ENCODE data around the gene CTIF. TPM values are rescaled to one million over a fixed set of nuclear protein-coding genes. Genes with fewer than 3 reads are reported as not detected.
A peak's percentile ranks its signal among the peaks of the same experiment; 100 is the strongest.

CTIF gene
- total and polyA plus RNA-seq, 2 donors (not counting 1 experiment from before 2014, with no cell fraction given) = 27.2 to 28.1 TPM

- no peaks in the 10 kb centered on the region for H3K27me3 ChIP-seq (ENCODE audit: control insufficient read depth, insufficient read depth, low read length)
- H3K9ac ChIP-seq (ENCODE audit: insufficient read depth, low read length) = no peak overlapping the region
- H3K9me3 ChIP-seq (ENCODE audit: control insufficient read depth, insufficient read depth, low read depth, low read length) = no peaks in the 10 kb centered on the region
- no peak overlapping the region for H2AFZ ChIP-seq (ENCODE audit: low read length)
- H3K27ac ChIP-seq (ENCODE audit: insufficient read depth, low read length) = no peak overlapping the region
- TF ChIP-seq EZH2 (IDR thresholded peaks at IDR 0.05; ENCODE audit: low read length, missing control alignments) = no peak
- TF ChIP-seq CTCF (conservative IDR thresholded peaks at IDR 0.05 in 1 of 2, IDR thresholded peaks at IDR 0.05 in 1 of 2; ENCODE audit: low read depth in 1 of 2, low read length in 2 of 2) = no peak
- peaks cover 4% of the 10 kb centered on the region for H3K36me3 ChIP-seq (ENCODE audit: control insufficient read depth, insufficient read depth, low read length)
- no peak overlapping the region for H3K4me2 ChIP-seq (ENCODE audit: extremely low read depth, insufficient read depth, low read length)
- peaks cover 16% of the 10 kb centered on the region for H3K4me1 ChIP-seq (ENCODE audit: control insufficient read depth, extremely low read depth, insufficient read depth, low read length)
- H3K79me2 ChIP-seq (ENCODE audit: control insufficient read depth, insufficient read depth, low read length) = no peaks in the 10 kb centered on the region
- no peak for DNase-seq (ENCODE audit: low read depth in 2 of 2)
- no peaks in the 10 kb centered on the region for H4K20me1 ChIP-seq (ENCODE audit: control insufficient read depth, extremely low read depth, insufficient read depth, low read length)
- no peak overlapping the region for H3K4me3 ChIP-seq (replicated peaks in 1 of 4; ENCODE audit: control extremely low read depth in 1 of 4, insufficient read depth in 1 of 4, low read depth in 3 of 4, low read length in 4 of 4)
Measured at GRCh38 chr18:48858676-48859075, 319.8 kb downstream of the CTIF start.

GRCh38 chr18:48859311-48860268 lies 320.8 kb downstream of the CTIF start:
- Histone ChIP-seq H4K20me1 (ENCODE audit: control insufficient read depth, extremely low read depth, insufficient read depth, low read length) (no peaks in the 10 kb centered on the region), H3K4me2 (ENCODE audit: extremely low read depth, insufficient read depth, low read length) (no peak overlapping the region), H2AFZ (ENCODE audit: low read length) (no peak overlapping the region), H3K27ac (ENCODE audit: insufficient read depth, low read length) (no peak overlapping the region), H3K9ac (ENCODE audit: insufficient read depth, low read length) (no peak overlapping the region), H3K27me3 (ENCODE audit: control insufficient read depth, insufficient read depth, low read length) (no peaks in the 10 kb centered on the region), H3K4me1 (ENCODE audit: control insufficient read depth, extremely low read depth, insufficient read depth, low read length) (peaks cover 16% of the 10 kb centered on the region), H3K9me3 (ENCODE audit: control insufficient read depth, insufficient read depth, low read depth, low read length) (no peaks in the 10 kb centered on the region), H3K4me3 (replicated peaks in 1 of 4; ENCODE audit: control extremely low read depth in 1 of 4, insufficient read depth in 1 of 4, low read depth in 3 of 4, low read length in 4 of 4) (no peak overlapping the region), H3K79me2 (ENCODE audit: control insufficient read depth, insufficient read depth, low read length) (no peaks in the 10 kb centered on the region), H3K36me3 (ENCODE audit: control insufficient read depth, insufficient read depth, low read length) (peaks cover 4% of the 10 kb centered on the region)
- DNase-seq (ENCODE audit: low read depth in 2 of 2) = no peak
- TF ChIP-seq CTCF (conservative IDR thresholded peaks at IDR 0.05 in 1 of 2, IDR thresholded peaks at IDR 0.05 in 1 of 2; ENCODE audit: low read depth in 1 of 2, low read length in 2 of 2) (peak in 1 of 2 donors; percentile 6), EZH2 (IDR thresholded peaks at IDR 0.05; ENCODE audit: low read length, missing control alignments) (no peak)

GRCh38 chr18:48860269-48861180 lies 321.7 kb downstream of the CTIF start:
- Histone ChIP-seq H3K79me2 (ENCODE audit: control insufficient read depth, insufficient read depth, low read length) (no peaks in the 10 kb centered on the region), H4K20me1 (ENCODE audit: control insufficient read depth, extremely low read depth, insufficient read depth, low read length) (no peaks in the 10 kb centered on the region), H3K4me2 (ENCODE audit: extremely low read depth, insufficient read depth, low read length) (no peak overlapping the region), H3K27ac (ENCODE audit: insufficient read depth, low read length) (no peak overlapping the region), H3K4me3 (replicated peaks in 1 of 4; ENCODE audit: control extremely low read depth in 1 of 4, insufficient read depth in 1 of 4, low read depth in 3 of 4, low read length in 4 of 4) (no peak overlapping the region), H3K4me1 (ENCODE audit: control insufficient read depth, extremely low read depth, insufficient read depth, low read length) (peaks cover 16% of the 10 kb centered on the region), H3K27me3 (ENCODE audit: control insufficient read depth, insufficient read depth, low read length) (no peaks in the 10 kb centered on the region), H3K9me3 (ENCODE audit: control insufficient read depth, insufficient read depth, low read depth, low read length) (no peaks in the 10 kb centered on the region), H3K9ac (ENCODE audit: insufficient read depth, low read length) (no peak overlapping the region), H2AFZ (ENCODE audit: low read length) (no peak overlapping the region), H3K36me3 (ENCODE audit: control insufficient read depth, insufficient read depth, low read length) (peaks cover 4% of the 10 kb centered on the region)
- DNase-seq (ENCODE audit: low read depth in 2 of 2) = no peak
- TF ChIP-seq CTCF (conservative IDR thresholded peaks at IDR 0.05 in 1 of 2, IDR thresholded peaks at IDR 0.05 in 1 of 2; ENCODE audit: low read depth in 1 of 2, low read length in 2 of 2) (no peak), EZH2 (IDR thresholded peaks at IDR 0.05; ENCODE audit: low read length, missing control alignments) (no peak)
